Heart left ventricle (tissue), 16 donors: ENCODE measurements around the gene CHD8. TPM values are rescaled to one million over a fixed set of nuclear protein-coding genes. Genes with fewer than 3 reads are reported as not detected.
"Not testable (repeated sequence)": the region's sequence is repeated elsewhere in the genome, so short reads cannot be mapped to it uniquely, and the experiment has no call there.

Experiments
- ATAC-seq, 4 donors: fragments of 200-7000 bp; cut with Tn5 transposase; one replicate each; pipeline ENCODE4 v1.9.1; 2020 to 2022; ENCODE audit warnings: moderate library complexity in 4 of 4, mild to moderate bottlenecking in 3 of 4, moderate number of reproducible peaks in 1 of 4
- DNase-seq, 5 donors: peaks; one replicate each; pipeline ENCODE4 v3.0.0-alpha.2; 2020
- H3K27ac ChIP-seq, 12 donors: fragments of 200-600 bp; sonication (generic) in 4 of 12; one replicate each; pipeline versions ENCODE4 v1.5.0 to v1.8.0; 2016 to 2022; ENCODE audit warnings: mild to moderate bottlenecking in 2 of 12
- H3K27me3 ChIP-seq, 9 donors: fragments of 200-600 bp; sonication (generic) in 2 of 9; one replicate each; pipeline versions ENCODE4 v1.5.1 to v1.8.0; 2016 to 2022; ENCODE audit warnings: mild to moderate bottlenecking in 3 of 9
- H3K36me3 ChIP-seq, 9 donors: fragments of 200-600 bp; sonication (generic) in 2 of 9; one replicate each; pipeline versions ENCODE4 v1.5.0 to v1.8.0; 2018 to 2022; ENCODE audit warnings: mild to moderate bottlenecking in 2 of 9
- H3K4me1 ChIP-seq, 12 donors: fragments of 200-600 bp; sonication (generic) in 4 of 12; one replicate each; pipeline versions ENCODE4 v1.5.0 to v1.8.0; 2016 to 2022; ENCODE audit warnings: mild to moderate bottlenecking in 3 of 12
- H3K4me3 ChIP-seq, 12 donors: fragments of 200-600 bp; sonication (generic) in 4 of 12; one replicate each; pipeline versions ENCODE4 v1.5.0 to v1.8.0; 2017 to 2022; ENCODE audit warnings: mild to moderate bottlenecking in 9 of 12, moderate library complexity in 4 of 12
- H3K9me3 ChIP-seq, 12 donors: fragments of 200-600 bp; sonication (generic) in 4 of 12; one replicate each; pipeline versions ENCODE4 v1.5.0 to v1.8.0; 2016 to 2022; ENCODE audit warnings: mild to moderate bottlenecking in 1 of 12
- POLR2A ChIP-seq, 2 donors: fragments of 450-650 bp; IDR thresholded peaks; one replicate each; pipeline ENCODE4 v1.6.1; 2017; ENCODE audit warnings: antibody characterized with exemption in 2 of 2, mild to moderate bottlenecking in 2 of 2, moderate library complexity in 2 of 2
- WGBS, 4 donors: extraction: QIAGEN DNeasy Blood & Tissue Kit in 2 of 4; methylation state at CpG; one replicate each; pipeline versions ENCODE4 v1.1.5 to v1.1.7; 2013 to 2018; 5-methylcytosine and 5-hydroxymethylcytosine counted together
- intact Hi-C, 10 donors: fragments of 100-400 bp; cut with DNase I; formaldehyde crosslinking; loops; one replicate each; pipeline versions ENCODE4 v1.11.1 to v1.14.2; 2022
- polyA plus RNA-seq, 2 donors: library from polyadenylated mRNA; stranded (reverse); fragments of 200-250 nt; gene quantifications; one replicate each; pipeline ENCODE4 v1.2.3, GENCODE V29; 2013
- total RNA-seq, 9 donors: library from RNA; depleted of rRNA in 2 of 9; stranded (reverse); fragments of >200 nt in 2 of 9; fragmentation: NEBNext Ultra II Directional in 3 of 9; extraction: Animal tissue kit (Norgen Biotek cat#: 25700) in 3 of 9; gene quantifications; one replicate each; pipeline versions ENCODE4 v1.1.0 to v1.2.4, GENCODE V29; 2016 to 2023
- TF ChIP-seq, protein P1 (sequence below), 12 donors: fragments of 200-600 bp; sonication (generic) in 4 of 12; IDR thresholded peaks; one replicate each; pipeline versions ENCODE4 v1.5.0 to v1.8.0; 2018 to 2022; ENCODE audit warnings: antibody characterized with exemption in 12 of 12, mild to moderate bottlenecking in 5 of 12
- donor health status: ischemic (EF 13 %, LVEDD 7.1; RV severe dilation, severe dysfunction).
- donor health status: healthy with polysubstance abuse.
- donor health status: DM: no; HTN: yes; CAD: no.
- donor health status: DM: no; HTN: no; CAD: no.
- donor health status: ischemic (EF 25% LVEDD 6.9; RV normal size, moderate dysfunction).
- donor health status: ischemic (EF 25% LVEDD 5.7; RV mildly dilated, moderate dysfunction).
- donor health status: healthy.
- donor health status: DM: yes; HTN: yes; CAD: no.
- donor health status: ischemic (EF 35%, LVEDD 5.7; RV mildly dilated, moderate dysfunction).
- donor health status: nonischemic (EF 11% LVEDD 7.7; RV severe dilation, severe dysfunction).
- donor health status: DM: yes; HTN: yes; CAD: no.
- donor health status: PGD.
- donor health status: ischemic (EF 29% LVEDD 5.4; RV normal size, mild dysfunction).
- donor health status: nonischemic (EF 23%, LVEDD 6.1; RV moderate dilation, normal function).

The CHD8 gene
- total and polyA plus RNA-seq, 11 donors: 19.0 to 56.9 (median 35.7) TPM

DNA sequence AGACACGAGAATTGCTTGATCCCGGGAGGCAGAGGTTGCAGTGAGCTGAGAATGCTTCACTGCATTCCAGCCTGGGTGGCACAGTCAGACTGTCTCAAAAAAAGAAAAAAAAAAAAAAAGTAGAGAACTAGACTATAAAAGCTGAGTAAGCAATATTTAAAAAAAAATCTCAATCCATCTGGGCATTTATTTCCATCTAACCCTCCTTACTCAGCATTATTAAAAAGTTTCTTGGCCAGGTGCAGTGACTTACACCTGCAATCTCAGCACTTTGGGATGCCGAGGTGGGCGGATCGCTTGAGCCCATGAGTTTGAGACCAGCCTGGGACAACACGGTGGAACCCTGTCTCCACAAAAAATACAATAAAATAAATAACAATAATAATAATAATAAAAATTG, 76.6 kb downstream of the CHD8 start:
- TF ChIP-seq POLR2A (IDR thresholded peaks at IDR 0.05): no peak
- TF ChIP-seq, protein P1, sequence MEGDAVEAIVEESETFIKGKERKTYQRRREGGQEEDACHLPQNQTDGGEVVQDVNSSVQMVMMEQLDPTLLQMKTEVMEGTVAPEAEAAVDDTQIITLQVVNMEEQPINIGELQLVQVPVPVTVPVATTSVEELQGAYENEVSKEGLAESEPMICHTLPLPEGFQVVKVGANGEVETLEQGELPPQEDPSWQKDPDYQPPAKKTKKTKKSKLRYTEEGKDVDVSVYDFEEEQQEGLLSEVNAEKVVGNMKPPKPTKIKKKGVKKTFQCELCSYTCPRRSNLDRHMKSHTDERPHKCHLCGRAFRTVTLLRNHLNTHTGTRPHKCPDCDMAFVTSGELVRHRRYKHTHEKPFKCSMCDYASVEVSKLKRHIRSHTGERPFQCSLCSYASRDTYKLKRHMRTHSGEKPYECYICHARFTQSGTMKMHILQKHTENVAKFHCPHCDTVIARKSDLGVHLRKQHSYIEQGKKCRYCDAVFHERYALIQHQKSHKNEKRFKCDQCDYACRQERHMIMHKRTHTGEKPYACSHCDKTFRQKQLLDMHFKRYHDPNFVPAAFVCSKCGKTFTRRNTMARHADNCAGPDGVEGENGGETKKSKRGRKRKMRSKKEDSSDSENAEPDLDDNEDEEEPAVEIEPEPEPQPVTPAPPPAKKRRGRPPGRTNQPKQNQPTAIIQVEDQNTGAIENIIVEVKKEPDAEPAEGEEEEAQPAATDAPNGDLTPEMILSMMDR (IDR thresholded peaks at IDR 0.05): no peak
- peaks cover 0 to 32% (median 13%) of the 10 kb centered on the region in 9 donors for H3K36me3 ChIP-seq
- H3K9me3 ChIP-seq: no peaks in the 10 kb centered on the region
- intact Hi-C loops: no loop called here
- no peak overlapping the region for H3K27ac ChIP-seq
- ATAC-seq (no peak), DNase-seq (no peak)
- no peak overlapping the region for H3K4me3 ChIP-seq
- peaks cover 0 to 43% (median 29%) of the 10 kb centered on the region in 12 donors for H3K4me1 ChIP-seq
- H3K27me3 ChIP-seq: no peaks in the 10 kb centered on the region
- 85 to 91% (median 88%) methylated on average over 6 of the region's 6 CpGs for WGBS, 4 donors

DNA sequence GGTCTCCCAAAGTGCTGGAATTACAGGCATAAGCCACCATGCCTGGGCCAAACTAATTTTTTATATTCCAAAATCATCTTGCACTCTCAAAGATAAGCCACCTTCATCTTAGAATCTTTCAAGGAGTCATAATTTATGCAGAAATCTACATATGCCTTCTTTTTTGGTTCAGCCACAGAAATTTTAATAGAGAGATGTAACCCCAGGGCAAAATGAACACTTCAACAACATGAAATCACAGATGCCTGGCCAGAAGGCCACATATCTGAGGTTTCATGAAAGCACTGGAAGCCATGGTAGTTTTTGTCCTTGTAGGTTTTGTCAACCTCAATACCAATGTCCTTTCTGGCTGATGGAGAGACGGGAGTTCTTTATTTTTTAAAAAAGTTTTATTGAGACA, 81.9 kb downstream of the CHD8 start:
- Histone ChIP-seq H3K9me3 (no peaks in the 10 kb centered on the region), H3K4me3 (no peak overlapping the region), H3K27ac (no peak overlapping the region), H3K36me3 (peaks cover 0 to 71% (median 55%) of the 10 kb centered on the region in 9 donors), H3K4me1 (peaks cover 0 to 4% (median 0%) of the 10 kb centered on the region in 12 donors), H3K27me3 (no peaks in the 10 kb centered on the region)
- intact Hi-C loops: no loop called here
- no peak for DNase-seq
- TF ChIP-seq, protein P1 (IDR thresholded peaks at IDR 0.05): no peak
- no peak for TF ChIP-seq POLR2A (IDR thresholded peaks at IDR 0.05)
- WGBS, 4 donors: 88 to 95% (median 92%) methylated on average over 1 of the region's 1 CpG
- no peak for ATAC-seq

DNA sequence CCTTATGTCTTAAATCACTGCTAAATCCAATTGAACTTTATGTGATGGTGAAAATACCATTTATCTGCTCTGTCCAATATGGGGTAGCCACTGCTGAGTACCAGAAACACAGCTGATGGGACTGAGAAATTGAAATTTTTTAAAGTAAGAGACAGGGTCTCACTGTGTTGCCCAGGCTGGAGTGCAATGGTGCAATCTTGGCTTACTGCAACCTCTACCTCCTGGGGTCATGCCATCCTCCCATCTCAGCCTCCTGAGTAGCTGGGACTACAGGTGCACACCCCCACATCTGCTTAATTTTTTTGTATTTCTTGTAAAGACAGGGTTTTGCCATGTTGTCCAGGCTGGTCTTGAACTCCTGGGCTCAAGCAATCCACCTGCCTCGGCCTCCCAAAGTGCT, 83.1 kb downstream of the CHD8 start:
- DNase-seq, H3K4me1 ChIP-seq, ATAC-seq, H3K4me3 ChIP-seq, H3K9me3 ChIP-seq, intact Hi-C loops, H3K27ac ChIP-seq, H3K27me3 ChIP-seq: not testable (repeated sequence)
- H3K36me3 ChIP-seq: peaks cover 0 to 81% (median 63%) of the 10 kb centered on the region in 9 donors
- WGBS, 4 donors: 96 to 100% (median 99%) methylated on average over 1 of the region's 1 CpG

DNA sequence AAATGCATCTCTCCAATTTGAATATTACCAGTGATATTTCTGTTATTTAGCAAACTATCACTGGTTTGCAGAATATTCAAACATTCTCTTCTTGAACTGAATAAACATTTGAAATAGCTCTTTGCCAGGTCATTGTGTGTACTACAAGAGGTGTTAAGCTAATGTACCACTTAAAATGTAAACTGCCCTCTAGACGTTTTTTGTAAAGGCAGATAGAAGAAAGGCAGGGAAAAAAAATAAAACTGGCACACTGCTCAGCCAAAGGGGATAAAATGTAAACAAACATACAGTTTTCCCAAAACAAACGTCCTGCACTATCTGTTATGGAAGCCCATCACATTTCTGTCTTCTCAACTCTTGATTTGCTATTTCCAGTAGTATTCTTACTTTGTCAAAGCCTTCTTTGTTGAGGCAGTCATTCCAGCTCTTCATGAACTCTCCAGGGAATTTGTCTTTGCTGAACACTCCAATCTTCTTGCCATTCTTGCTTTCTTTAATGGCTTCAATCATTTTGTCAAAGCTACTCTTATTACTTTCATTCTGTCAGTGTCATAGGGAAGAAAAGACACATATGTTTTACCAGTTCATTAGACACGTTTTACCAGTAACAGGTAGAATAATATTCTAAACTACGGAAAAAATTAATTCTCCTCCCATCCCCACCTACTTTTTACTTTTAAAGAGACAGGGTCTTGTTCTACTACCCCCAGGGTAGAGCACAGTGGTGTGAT, 85.8 kb downstream of the CHD8 start:
- Histone ChIP-seq H3K9me3 (no peaks in the 10 kb centered on the region), H3K4me3 (no peak overlapping the region), H3K36me3 (peaks cover 0 to 91% (median 81%) of the 10 kb centered on the region in 9 donors), H3K27ac (no peak overlapping the region), H3K27me3 (no peaks in the 10 kb centered on the region), H3K4me1 (peaks cover 0 to 7% (median 0%) of the 10 kb centered on the region in 12 donors)
- 68 to 73% (median 71%) methylated on average over 4 of the region's 4 CpGs for WGBS, 4 donors
- no peak for DNase-seq
- TF ChIP-seq, protein P1 (IDR thresholded peaks at IDR 0.05): no peak
- TF ChIP-seq POLR2A (IDR thresholded peaks at IDR 0.05): no peak
- intact Hi-C loops: loop anchor here in 3 of 10 donors (10.0 kb wide), 2 partner anchors 45 to 105 kb away; partner anchors contain the start of gene HNRNPC (in 1 of the 3)
- ATAC-seq: no peak
